Measurements from ENCODE around the gene NR3C1. TPM values are rescaled to one million over a fixed set of nuclear protein-coding genes. Genes with fewer than 3 reads are reported as not detected.

NR3C1 gene
- total and polyA plus RNA-seq, 7 donors = 5.5 to 65.6 (median 36.0) TPM

- Histone ChIP-seq H3K4me1 (peaks cover 0 to 56% (median 37%) of the 10 kb centered on the region in 4 donors), H3K27me3 (no peaks in the 10 kb centered on the region), H3K36me3 (no peaks in the 10 kb centered on the region), H3K9me3 (no peaks in the 10 kb centered on the region), H3K4me3 (no peak overlapping the region), H3K27ac (no peak overlapping the region)
- WGBS, 2 donors = 81 to 88% methylated on average over 3 of the region's 3 CpGs
- DNase-seq = no peak
- intact Hi-C loops (cut with DNase I) = no loop called here
- TF ChIP-seq CTCF (IDR thresholded peaks at IDR 0.05) (no peak), EP300 (IDR thresholded peaks at IDR 0.05) (no peak), POLR2A (IDR thresholded peaks at IDR 0.05) (no peak), POLR2AphosphoS5 (IDR thresholded peaks at IDR 0.05) (no peak)
These were observed 30.4 kb downstream of the NR3C1 start for GRCh38 chr5:143373076-143373475.

GRCh38 chr5:143372187-143372829, 31.2 kb downstream of the NR3C1 start:
- intact Hi-C loops (cut with DNase I) = no loop called here
- peaks cover 0 to 50% (median 32%) of the 10 kb centered on the region in 4 donors for H3K4me1 ChIP-seq
- TF ChIP-seq CTCF (IDR thresholded peaks at IDR 0.05) (no peak), EP300 (IDR thresholded peaks at IDR 0.05) (no peak), POLR2AphosphoS5 (IDR thresholded peaks at IDR 0.05) (no peak), POLR2A (IDR thresholded peaks at IDR 0.05) (no peak)
- H3K36me3 ChIP-seq = no peaks in the 10 kb centered on the region
- no peaks in the 10 kb centered on the region for H3K27me3 ChIP-seq
- DNase-seq = no peak
- no peaks in the 10 kb centered on the region for H3K9me3 ChIP-seq
- no peak overlapping the region for H3K4me3 ChIP-seq
- WGBS, 2 donors = 84 to 88% methylated on average over 4 of the region's 4 CpGs
- no peak overlapping the region for H3K27ac ChIP-seq

- no peaks in the 10 kb centered on the region for H3K27me3 ChIP-seq
- intact Hi-C loops (cut with DNase I) = no loop called here
- no peak overlapping the region for H3K27ac ChIP-seq
- DNase-seq = no peak
- TF ChIP-seq POLR2AphosphoS5 (IDR thresholded peaks at IDR 0.05) (no peak), EP300 (IDR thresholded peaks at IDR 0.05) (no peak), POLR2A (IDR thresholded peaks at IDR 0.05) (no peak), CTCF (IDR thresholded peaks at IDR 0.05) (no peak)
- no peak overlapping the region for H3K4me3 ChIP-seq
- 94 to 96% methylated on average over 3 of the region's 3 CpGs for WGBS, 2 donors
- no peaks in the 10 kb centered on the region for H3K9me3 ChIP-seq
- peaks cover 0 to 31% (median 18%) of the 10 kb centered on the region in 4 donors for H3K4me1 ChIP-seq
- no peaks in the 10 kb centered on the region for H3K36me3 ChIP-seq
These were observed 33.0 kb downstream of the NR3C1 start for GRCh38 chr5:143370440-143370839.

- 95 to 96% methylated on average over 2 of the region's 2 CpGs for WGBS, 2 donors
- Histone ChIP-seq H3K27me3 (no peaks in the 10 kb centered on the region), H3K4me3 (no peak overlapping the region), H3K4me1 (peaks cover 0 to 26% (median 17%) of the 10 kb centered on the region in 4 donors), H3K36me3 (no peaks in the 10 kb centered on the region), H3K9me3 (no peaks in the 10 kb centered on the region), H3K27ac (no peak overlapping the region)
- intact Hi-C loops (cut with DNase I) = no loop called here
- TF ChIP-seq POLR2A (IDR thresholded peaks at IDR 0.05) = no peak
- TF ChIP-seq EP300 (IDR thresholded peaks at IDR 0.05) = no peak
- TF ChIP-seq POLR2AphosphoS5 (IDR thresholded peaks at IDR 0.05) = no peak
- TF ChIP-seq CTCF (IDR thresholded peaks at IDR 0.05) = no peak
- no peak for DNase-seq
These were observed 39.4 kb downstream of the NR3C1 start for GRCh38 chr5:143364061-143364460.

All from sigmoid colon (tissue), 7 donors.